Measurements from ENCODE around the gene GRIA4. TPM values are rescaled to one million over a fixed set of nuclear protein-coding genes. Genes with fewer than 3 reads are reported as not detected.

Gene GRIA4
- total RNA-seq, 1 experiment from 2014 or later, result not detected

DNA sequence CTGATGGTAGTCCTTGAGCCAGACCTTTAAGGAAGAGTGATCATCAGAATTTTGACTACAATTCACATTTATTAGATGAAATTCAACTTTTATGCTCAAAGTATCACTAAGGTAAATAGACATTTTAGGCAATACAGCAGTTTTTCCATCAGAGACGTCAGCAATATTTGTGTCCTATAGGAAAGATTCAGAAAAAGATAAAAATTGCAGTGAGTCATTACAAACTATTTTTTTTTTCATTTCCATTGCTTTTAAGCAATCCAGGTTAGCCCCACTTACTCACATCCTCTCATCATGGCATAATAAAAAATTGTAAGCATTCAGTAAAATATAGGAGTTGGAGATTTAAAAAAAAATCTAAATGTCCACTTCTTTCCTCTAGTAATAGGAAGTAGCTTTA lies 365.3 kb downstream of the GRIA4 start:
- TF ChIP-seq, protein P1, sequence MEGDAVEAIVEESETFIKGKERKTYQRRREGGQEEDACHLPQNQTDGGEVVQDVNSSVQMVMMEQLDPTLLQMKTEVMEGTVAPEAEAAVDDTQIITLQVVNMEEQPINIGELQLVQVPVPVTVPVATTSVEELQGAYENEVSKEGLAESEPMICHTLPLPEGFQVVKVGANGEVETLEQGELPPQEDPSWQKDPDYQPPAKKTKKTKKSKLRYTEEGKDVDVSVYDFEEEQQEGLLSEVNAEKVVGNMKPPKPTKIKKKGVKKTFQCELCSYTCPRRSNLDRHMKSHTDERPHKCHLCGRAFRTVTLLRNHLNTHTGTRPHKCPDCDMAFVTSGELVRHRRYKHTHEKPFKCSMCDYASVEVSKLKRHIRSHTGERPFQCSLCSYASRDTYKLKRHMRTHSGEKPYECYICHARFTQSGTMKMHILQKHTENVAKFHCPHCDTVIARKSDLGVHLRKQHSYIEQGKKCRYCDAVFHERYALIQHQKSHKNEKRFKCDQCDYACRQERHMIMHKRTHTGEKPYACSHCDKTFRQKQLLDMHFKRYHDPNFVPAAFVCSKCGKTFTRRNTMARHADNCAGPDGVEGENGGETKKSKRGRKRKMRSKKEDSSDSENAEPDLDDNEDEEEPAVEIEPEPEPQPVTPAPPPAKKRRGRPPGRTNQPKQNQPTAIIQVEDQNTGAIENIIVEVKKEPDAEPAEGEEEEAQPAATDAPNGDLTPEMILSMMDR (IDR thresholded peaks at IDR 0.05; ENCODE audit: unreplicated experiment), result no peak
- Mint-ChIP-seq H3K27ac (ENCODE audit: low read depth, unreplicated experiment) (no peak overlapping the region), H3K27me3 (ENCODE audit: insufficient read depth, unreplicated experiment) (no peaks in the 10 kb centered on the region), H3K9me3 (ENCODE audit: unreplicated experiment) (no peaks in the 10 kb centered on the region), H3K4me1 (ENCODE audit: insufficient read depth, unreplicated experiment) (no peaks in the 10 kb centered on the region), H3K36me3 (ENCODE audit: insufficient read depth, unreplicated experiment) (no peaks in the 10 kb centered on the region), H3K4me3 (ENCODE audit: unreplicated experiment) (no peak overlapping the region)
- DNase-seq (ENCODE audit: unreplicated experiment), result peak; percentile 35
- intact Hi-C loops (cut with micrococcal nuclease), result no loop called here
- ChIA-PET POLR2A (no interaction called here), CTCF (no interaction called here)
- BruUV-seq (replicated peaks), result no TSS peak

- no peak overlapping the region for H3K27ac Mint-ChIP-seq (ENCODE audit: low read depth, unreplicated experiment)
- no peaks in the 10 kb centered on the region for H3K9me3 Mint-ChIP-seq (ENCODE audit: unreplicated experiment)
- no peak for DNase-seq (ENCODE audit: unreplicated experiment)
- ChIA-PET CTCF (interaction anchor here (1.2 kb wide), 1 partner anchor 39 kb away, joined by 5 read pairs; no protein-coding TSS in a partner anchor), POLR2A (interaction anchor here (0.7 kb wide), 1 partner anchor 8 kb away, joined by 4 read pairs; no protein-coding TSS in a partner anchor)
- intact Hi-C loops (cut with micrococcal nuclease), result no loop called here
- H3K36me3 Mint-ChIP-seq (ENCODE audit: insufficient read depth, unreplicated experiment), result no peaks in the 10 kb centered on the region
- no peaks in the 10 kb centered on the region for H3K27me3 Mint-ChIP-seq (ENCODE audit: insufficient read depth, unreplicated experiment)
- no TSS peak for BruUV-seq (replicated peaks)
- TF ChIP-seq, protein P1 (IDR thresholded peaks at IDR 0.05; ENCODE audit: unreplicated experiment), result no peak
- no peak overlapping the region for H3K4me3 Mint-ChIP-seq (ENCODE audit: unreplicated experiment)
- H3K4me1 Mint-ChIP-seq (ENCODE audit: insufficient read depth, unreplicated experiment), result no peaks in the 10 kb centered on the region
These were observed 370.3 kb downstream of the GRIA4 start for GRCh38 chr11:105979997-105980703.

DNA sequence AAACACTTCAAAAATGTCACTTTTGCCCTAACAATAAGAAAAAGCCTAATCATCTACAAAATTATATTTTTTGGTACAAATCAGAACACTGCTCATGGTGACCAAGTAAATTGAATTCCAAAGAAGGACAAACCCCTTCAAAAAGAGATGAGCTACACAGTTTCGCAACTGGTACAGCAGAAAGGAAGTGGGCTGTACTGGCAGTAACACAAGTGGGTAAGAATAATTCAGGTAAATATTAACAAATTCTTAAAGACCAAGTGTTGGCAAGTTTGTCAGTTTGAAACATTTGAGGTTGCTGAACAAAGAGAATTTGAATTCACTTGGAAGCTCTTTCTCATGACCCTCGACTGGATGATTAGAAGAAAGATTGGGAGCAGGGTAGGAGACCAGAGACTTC lies 376.7 kb downstream of the GRIA4 start:
- intact Hi-C loops (cut with micrococcal nuclease), result no loop called here
- Mint-ChIP-seq H3K27me3 (ENCODE audit: insufficient read depth, unreplicated experiment) (no peaks in the 10 kb centered on the region), H3K9me3 (ENCODE audit: unreplicated experiment) (no peaks in the 10 kb centered on the region), H3K4me3 (ENCODE audit: unreplicated experiment) (no peak overlapping the region), H3K36me3 (ENCODE audit: insufficient read depth, unreplicated experiment) (peaks cover 11% of the 10 kb centered on the region), H3K27ac (ENCODE audit: low read depth, unreplicated experiment) (no peak overlapping the region), H3K4me1 (ENCODE audit: insufficient read depth, unreplicated experiment) (no peaks in the 10 kb centered on the region)
- TF ChIP-seq, protein P1 (IDR thresholded peaks at IDR 0.05; ENCODE audit: unreplicated experiment), result no peak
- POLR2A ChIA-PET, result interaction anchor here (0.6 kb wide), 1 partner anchor 1394 kb away, joined by 3 read pairs; no protein-coding TSS in a partner anchor
- CTCF ChIA-PET, result no interaction called here
- no TSS peak for BruUV-seq (replicated peaks)
- no peak for DNase-seq (ENCODE audit: unreplicated experiment)

DNA sequence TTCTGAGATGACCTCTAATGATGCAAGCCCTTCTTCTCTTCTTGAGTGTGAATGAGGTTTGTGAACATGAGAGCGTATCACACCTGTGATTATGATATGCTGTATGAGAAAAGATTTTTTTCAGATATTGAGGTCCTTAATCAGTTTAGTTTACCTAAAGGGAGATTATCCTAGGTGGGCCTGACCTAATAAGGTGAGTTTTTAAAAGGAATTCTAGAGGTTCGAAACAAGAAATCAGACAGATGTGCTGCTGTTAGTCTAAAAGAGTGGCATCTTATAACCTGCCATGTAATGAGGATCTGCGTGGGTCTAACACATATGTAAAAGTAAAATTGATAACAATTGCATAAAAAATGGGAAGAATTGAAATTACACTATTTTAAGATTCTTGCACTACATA lies 378.3 kb downstream of the GRIA4 start:
- TF ChIP-seq, protein P1 (IDR thresholded peaks at IDR 0.05; ENCODE audit: unreplicated experiment), result no peak
- intact Hi-C loops (cut with micrococcal nuclease), result no loop called here
- BruUV-seq (replicated peaks), result no TSS peak
- Mint-ChIP-seq H3K4me1 (ENCODE audit: insufficient read depth, unreplicated experiment) (no peaks in the 10 kb centered on the region), H3K36me3 (ENCODE audit: insufficient read depth, unreplicated experiment) (peaks cover 17% of the 10 kb centered on the region), H3K4me3 (ENCODE audit: unreplicated experiment) (no peak overlapping the region), H3K27me3 (ENCODE audit: insufficient read depth, unreplicated experiment) (no peaks in the 10 kb centered on the region), H3K27ac (ENCODE audit: low read depth, unreplicated experiment) (no peak overlapping the region), H3K9me3 (ENCODE audit: unreplicated experiment) (no peaks in the 10 kb centered on the region)
- no peak for DNase-seq (ENCODE audit: unreplicated experiment)
- ChIA-PET CTCF (no interaction called here), POLR2A (no interaction called here)
